Ishikawa (cell line): ENCODE data around the gene TSPEAR.

Experiments
- CEBPB ChIP-seq: IDR thresholded peaks from 2 replicates; pipeline ENCODE4 v1.6.1; 2012
- CREB1 ChIP-seq: IDR thresholded peaks from 2 replicates; pipeline ENCODE4 v1.6.1; 2012; ENCODE audit warnings: low read depth
- EGR1 ChIP-seq: IDR thresholded peaks from 2 replicates; pipeline ENCODE4 v1.6.1; 2012
- EP300 ChIP-seq: IDR thresholded peaks from 2 replicates; pipeline ENCODE4 v1.6.1; 2012; ENCODE audit warnings: borderline replicate concordance
- FOXM1 ChIP-seq: IDR thresholded peaks from 2 replicates; pipeline ENCODE4 v1.6.1; 2012; ENCODE audit warnings: low read depth, borderline replicate concordance
- NFIC ChIP-seq: IDR thresholded peaks from 2 replicates; pipeline ENCODE4 v1.6.1; 2012
- RAD21 ChIP-seq: IDR thresholded peaks from 2 replicates; pipeline ENCODE4 v1.6.1; 2012; ENCODE audit warnings: low read depth
- TAF1 ChIP-seq: IDR thresholded peaks from 2 replicates; pipeline ENCODE4 v1.6.1; 2012; ENCODE audit warnings: low read depth, mild to moderate bottlenecking
- TCF12 ChIP-seq: IDR thresholded peaks from 2 replicates; pipeline ENCODE4 v1.6.1; 2012; ENCODE audit warnings: low read depth
- TEAD4 ChIP-seq: IDR thresholded peaks from 2 replicates; pipeline ENCODE4 v1.6.1; 2012
- YY1 ChIP-seq: IDR thresholded peaks from 2 replicates; pipeline ENCODE4 v1.6.1; 2012; ENCODE audit warnings: low read depth
- ZBTB7A ChIP-seq: IDR thresholded peaks from 2 replicates; pipeline ENCODE4 v1.6.1; 2012; ENCODE audit warnings: low read depth
- TF ChIP-seq, protein P1 (sequence below): IDR thresholded peaks from 2 replicates; pipeline ENCODE4 v1.6.1; 2012; ENCODE audit warnings: low read depth, mild to moderate bottlenecking
- TF ChIP-seq, protein P2 (sequence below): IDR thresholded peaks from 2 replicates; pipeline ENCODE4 v1.6.1; 2012
- TF ChIP-seq, protein P3 (sequence below): IDR thresholded peaks from 2 replicates; pipeline ENCODE4 v1.6.1; 2012

Gene TSPEAR

DNA sequence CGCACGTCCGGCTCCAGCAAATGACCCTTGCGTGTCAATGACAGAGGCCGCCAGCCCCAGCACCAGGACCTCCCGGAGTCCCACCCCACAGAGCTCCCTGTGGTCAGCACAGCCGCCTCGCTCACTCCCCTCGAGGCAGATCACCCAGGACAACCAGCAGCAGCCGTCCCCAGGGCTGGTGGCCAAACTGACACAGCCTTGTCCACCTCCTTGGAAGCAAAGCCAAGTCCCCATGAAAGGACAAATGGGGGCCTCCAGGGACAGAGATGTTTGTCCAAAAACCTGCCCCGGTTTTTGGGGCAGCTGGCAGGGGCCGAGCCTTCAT lies 72.1 kb downstream of the TSPEAR start:
- TF ChIP-seq, protein P1, sequence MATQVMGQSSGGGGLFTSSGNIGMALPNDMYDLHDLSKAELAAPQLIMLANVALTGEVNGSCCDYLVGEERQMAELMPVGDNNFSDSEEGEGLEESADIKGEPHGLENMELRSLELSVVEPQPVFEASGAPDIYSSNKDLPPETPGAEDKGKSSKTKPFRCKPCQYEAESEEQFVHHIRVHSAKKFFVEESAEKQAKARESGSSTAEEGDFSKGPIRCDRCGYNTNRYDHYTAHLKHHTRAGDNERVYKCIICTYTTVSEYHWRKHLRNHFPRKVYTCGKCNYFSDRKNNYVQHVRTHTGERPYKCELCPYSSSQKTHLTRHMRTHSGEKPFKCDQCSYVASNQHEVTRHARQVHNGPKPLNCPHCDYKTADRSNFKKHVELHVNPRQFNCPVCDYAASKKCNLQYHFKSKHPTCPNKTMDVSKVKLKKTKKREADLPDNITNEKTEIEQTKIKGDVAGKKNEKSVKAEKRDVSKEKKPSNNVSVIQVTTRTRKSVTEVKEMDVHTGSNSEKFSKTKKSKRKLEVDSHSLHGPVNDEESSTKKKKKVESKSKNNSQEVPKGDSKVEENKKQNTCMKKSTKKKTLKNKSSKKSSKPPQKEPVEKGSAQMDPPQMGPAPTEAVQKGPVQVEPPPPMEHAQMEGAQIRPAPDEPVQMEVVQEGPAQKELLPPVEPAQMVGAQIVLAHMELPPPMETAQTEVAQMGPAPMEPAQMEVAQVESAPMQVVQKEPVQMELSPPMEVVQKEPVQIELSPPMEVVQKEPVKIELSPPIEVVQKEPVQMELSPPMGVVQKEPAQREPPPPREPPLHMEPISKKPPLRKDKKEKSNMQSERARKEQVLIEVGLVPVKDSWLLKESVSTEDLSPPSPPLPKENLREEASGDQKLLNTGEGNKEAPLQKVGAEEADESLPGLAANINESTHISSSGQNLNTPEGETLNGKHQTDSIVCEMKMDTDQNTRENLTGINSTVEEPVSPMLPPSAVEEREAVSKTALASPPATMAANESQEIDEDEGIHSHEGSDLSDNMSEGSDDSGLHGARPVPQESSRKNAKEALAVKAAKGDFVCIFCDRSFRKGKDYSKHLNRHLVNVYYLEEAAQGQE: no peak
- no peak for TF ChIP-seq YY1
- TF ChIP-seq ZBTB7A: no peak
- no peak for TF ChIP-seq TEAD4
- TF ChIP-seq RAD21: no peak
- TF ChIP-seq EP300: no peak
- no peak for TF ChIP-seq FOXM1
- no peak for TF ChIP-seq NFIC
- no peak for TF ChIP-seq CREB1
- TF ChIP-seq EGR1: no peak
- TF ChIP-seq CEBPB: no peak
- no peak for TF ChIP-seq TCF12
- TF ChIP-seq TAF1: no peak
- TF ChIP-seq, protein P2, sequence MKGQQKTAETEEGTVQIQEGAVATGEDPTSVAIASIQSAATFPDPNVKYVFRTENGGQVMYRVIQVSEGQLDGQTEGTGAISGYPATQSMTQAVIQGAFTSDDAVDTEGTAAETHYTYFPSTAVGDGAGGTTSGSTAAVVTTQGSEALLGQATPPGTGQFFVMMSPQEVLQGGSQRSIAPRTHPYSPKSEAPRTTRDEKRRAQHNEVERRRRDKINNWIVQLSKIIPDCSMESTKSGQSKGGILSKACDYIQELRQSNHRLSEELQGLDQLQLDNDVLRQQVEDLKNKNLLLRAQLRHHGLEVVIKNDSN: no peak
- TF ChIP-seq, protein P3, sequence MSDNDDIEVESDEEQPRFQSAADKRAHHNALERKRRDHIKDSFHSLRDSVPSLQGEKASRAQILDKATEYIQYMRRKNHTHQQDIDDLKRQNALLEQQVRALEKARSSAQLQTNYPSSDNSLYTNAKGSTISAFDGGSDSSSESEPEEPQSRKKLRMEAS: no peak

DNA sequence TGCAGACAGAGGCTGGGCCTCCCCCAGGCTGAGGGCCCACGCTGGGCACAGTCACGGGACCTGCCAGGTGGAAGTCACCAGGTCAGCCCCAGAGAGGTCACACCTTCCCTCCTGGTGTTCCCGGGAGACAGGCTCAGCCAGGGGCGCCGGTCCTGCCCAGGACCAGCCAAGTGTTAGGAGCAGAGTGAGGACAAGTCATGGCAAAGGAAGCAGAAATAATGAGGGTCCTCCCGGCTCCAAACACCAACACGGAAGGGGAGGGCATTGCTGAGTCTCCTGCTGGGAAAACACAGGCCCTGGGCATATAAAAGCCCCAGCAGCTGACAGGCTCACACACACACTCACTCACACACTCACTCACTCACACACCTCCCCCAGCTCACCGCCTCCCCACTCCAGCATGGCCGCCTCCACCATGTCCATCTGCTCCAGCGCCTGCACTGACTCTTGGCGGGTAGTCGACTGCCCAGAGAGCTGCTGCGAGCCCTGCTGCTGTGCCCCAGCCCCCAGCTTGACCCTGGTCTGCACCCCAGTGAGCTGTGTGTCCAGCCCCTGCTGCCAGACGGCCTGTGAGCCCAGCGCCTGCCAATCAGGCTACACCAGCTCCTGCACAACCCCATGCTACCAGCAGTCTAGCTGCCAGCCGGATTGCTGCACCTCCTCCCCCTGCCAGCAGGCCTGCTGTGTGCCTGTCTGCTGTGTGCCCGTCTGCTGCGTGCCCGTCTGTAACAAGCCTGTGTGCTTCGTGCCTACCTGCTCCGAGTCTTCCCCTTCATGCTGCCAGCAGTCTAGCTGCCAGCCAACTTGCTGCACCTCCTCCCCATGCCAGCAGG lies 74.1 kb downstream of the TSPEAR start, which contains the start of gene KRTAP10-10:
KRTAP10-10 (plus strand) TSS at position 339 of the 833 bp plus-strand sequence; CDS start at position 401, 62 bp downstream.
- no peak for TF ChIP-seq CEBPB
- no peak for TF ChIP-seq NFIC
- TF ChIP-seq TCF12: no peak
- TF ChIP-seq TEAD4: no peak
- no peak for TF ChIP-seq TAF1
- no peak for TF ChIP-seq EP300
- no peak for TF ChIP-seq YY1
- no peak for TF ChIP-seq ZBTB7A
- TF ChIP-seq, protein P2: no peak
- no peak for TF ChIP-seq CREB1
- no peak for TF ChIP-seq FOXM1
- TF ChIP-seq, protein P3: no peak
- TF ChIP-seq, protein P1: no peak
- no peak for TF ChIP-seq EGR1

DNA sequence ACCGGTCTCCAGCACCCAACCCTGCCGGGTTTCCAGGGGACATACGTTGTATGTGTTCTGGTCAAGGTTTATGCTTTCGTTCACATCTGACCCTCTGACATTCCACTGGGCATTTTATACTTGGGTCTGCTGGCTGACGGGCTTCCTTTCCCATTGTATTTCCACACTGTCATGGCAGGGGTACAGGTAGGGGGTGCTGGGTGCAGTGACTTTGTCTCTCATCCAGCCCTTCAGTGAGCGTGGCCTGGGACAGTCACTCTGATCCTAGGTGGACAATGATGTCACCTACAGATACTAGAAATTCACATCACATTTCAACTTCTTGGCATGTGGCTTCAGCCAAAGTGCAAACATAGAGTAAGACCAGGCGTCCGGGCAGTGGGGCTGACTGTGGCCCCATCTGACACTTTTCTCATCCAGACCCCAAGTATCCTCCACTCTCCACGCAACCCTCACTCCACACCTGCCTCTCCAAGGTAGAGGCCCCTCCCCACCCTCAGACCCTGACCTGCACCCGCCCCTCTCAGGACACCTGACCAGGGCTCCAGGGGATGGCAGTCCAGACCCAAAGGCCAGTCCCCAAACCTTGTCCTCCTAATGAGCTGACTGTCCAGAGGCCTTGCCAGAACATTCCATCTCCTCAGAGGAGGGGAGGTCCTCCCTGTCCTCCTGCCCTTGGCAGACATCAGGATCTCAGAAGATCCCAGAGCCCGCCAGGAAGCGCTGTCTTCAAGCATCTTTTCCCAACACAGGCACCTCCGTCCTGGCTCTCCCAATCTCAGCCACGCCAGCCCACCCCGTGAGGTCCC lies 75.0 kb downstream of the TSPEAR start:
- TF ChIP-seq TAF1: no peak
- TF ChIP-seq TCF12: no peak
- no peak for TF ChIP-seq RAD21
- TF ChIP-seq, protein P2: no peak
- TF ChIP-seq, protein P1: no peak

DNA sequence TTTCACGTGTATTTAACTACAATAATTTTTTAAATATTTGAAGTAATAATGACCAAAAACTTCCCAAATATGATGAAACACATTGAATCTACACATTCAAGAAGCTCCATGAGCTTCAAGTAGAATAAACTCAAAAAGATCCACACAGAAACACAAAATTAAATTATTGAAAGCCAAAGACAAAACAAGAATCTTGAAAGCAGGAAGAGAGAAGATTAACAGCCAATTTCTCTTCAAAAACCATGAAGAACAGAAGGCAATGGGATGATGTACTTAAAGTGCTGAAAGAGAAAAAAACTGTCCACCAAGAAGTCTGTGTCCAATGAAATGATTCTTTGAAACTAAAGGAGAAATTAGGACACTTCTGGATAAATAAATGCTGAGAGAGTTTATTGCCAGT lies 79.3 kb downstream of the TSPEAR start:
- TF ChIP-seq YY1 (no peak), FOXM1 (no peak), RAD21 (no peak), ZBTB7A (no peak), TCF12 (no peak), NFIC (no peak), EP300 (no peak), TEAD4 (no peak), TAF1 (no peak), CEBPB (no peak)
- TF ChIP-seq, protein P1: no peak
- TF ChIP-seq, protein P2: no peak
- TF ChIP-seq, protein P3: no peak
